GM23338 (cell line): ENCODE results near the gene ATXN7L1. TPM values are rescaled to one million over a fixed set of nuclear protein-coding genes. Genes with fewer than 3 reads are reported as not detected.

Experiments
- ATAC-seq: fragments of 200-7000 bp; cut with Tn5 transposase; 3 replicates; pipeline ENCODE4 v1.9.1; 2020
- DNase-seq: peaks from one replicate; pipeline ENCODE4 v3.0.0-alpha.2; 2015; ENCODE audit warnings: low spot score
- H2AFZ ChIP-seq: fragments of 200-600 bp; sonication (generic); 2 replicates; pipeline ENCODE4 v1.8.0; 2016; ENCODE audit warnings: antibody characterized with exemption, mild to moderate bottlenecking, moderate library complexity
- H3F3A ChIP-seq: fragments of 200-600 bp; sonication (generic); replicated peaks from 2 replicates; pipeline ENCODE4 v1.8.0; 2017; ENCODE audit warnings: antibody characterized with exemption, mixed run types, low read depth
- H3K27ac ChIP-seq: fragments of 200-600 bp; sonication (generic); 2 replicates; pipeline ENCODE4 v1.6.1; 2016; ENCODE audit warnings: low read depth
- H3K27me3 ChIP-seq: fragments of 200-600 bp; sonication (generic); 2 replicates; pipeline ENCODE4 v1.8.0; 2016; ENCODE audit warnings: mild to moderate bottlenecking, mixed run types, moderate library complexity; ENCODE audit not compliant: insufficient read depth
- H3K36me3 ChIP-seq: fragments of 200-600 bp; sonication (generic); 2 replicates; pipeline ENCODE4 v1.8.0; 2016; ENCODE audit warnings: mild to moderate bottlenecking; ENCODE audit not compliant: insufficient read depth
- H3K4me1 ChIP-seq: fragments of 200-600 bp; sonication (generic); 2 replicates; pipeline ENCODE4 v1.8.0; 2016; ENCODE audit warnings: mild to moderate bottlenecking, moderate library complexity; ENCODE audit not compliant: insufficient read depth
- H3K4me2 ChIP-seq: fragments of 200-600 bp; sonication (generic); 2 replicates; pipeline ENCODE4 v1.7.1; 2017; ENCODE audit warnings: mixed run types
- H3K4me3 ChIP-seq: fragments of 200-600 bp; sonication (generic); 2 replicates; pipeline ENCODE4 v1.6.1; 2016; ENCODE audit warnings: mixed run types
- H3K79me2 ChIP-seq: fragments of 200-600 bp; sonication (generic); replicated peaks from 2 replicates; pipeline ENCODE4 v1.8.0; 2017; ENCODE audit warnings: mild to moderate bottlenecking; ENCODE audit not compliant: insufficient read depth
- H3K9me2 ChIP-seq: fragments of 200-600 bp; sonication (generic); 2 replicates; pipeline ENCODE4 v1.8.0; 2017; ENCODE audit not compliant: insufficient read depth
- H4K20me1 ChIP-seq: fragments of 200-600 bp; sonication (generic); replicated peaks from 2 replicates; pipeline ENCODE4 v1.8.0; 2017; ENCODE audit warnings: mild to moderate bottlenecking; ENCODE audit not compliant: insufficient read depth
- H3K27ac Mint-ChIP-seq: 2 replicates; pipeline ENCODE4 v1.8.0; 2020; ENCODE audit warnings: inconsistent platforms, mild to moderate bottlenecking, moderate library complexity, mixed read lengths
- H3K27me3 Mint-ChIP-seq: 3 replicates; pipeline ENCODE4 v1.8.0; 2022; ENCODE audit warnings: low read depth, mild to moderate bottlenecking, moderate library complexity, mixed read lengths, inconsistent platforms; ENCODE audit not compliant: insufficient read depth, poor library complexity
- H3K36me3 Mint-ChIP-seq: 3 replicates; pipeline ENCODE4 v1.8.0; 2021; ENCODE audit warnings: low read depth, mild to moderate bottlenecking, inconsistent platforms, moderate library complexity, mixed read lengths
- H3K4me1 Mint-ChIP-seq: 3 replicates; pipeline ENCODE4 v1.8.0; 2020; ENCODE audit warnings: mild to moderate bottlenecking, inconsistent platforms, mixed read lengths
- H3K4me3 Mint-ChIP-seq: 3 replicates; pipeline ENCODE4 v1.8.0; 2021; ENCODE audit warnings: moderate library complexity, mild to moderate bottlenecking, inconsistent platforms, mixed read lengths
- H3K9me3 Mint-ChIP-seq: 3 replicates; pipeline ENCODE4 v1.8.0; 2020; ENCODE audit warnings: moderate library complexity, mild to moderate bottlenecking, inconsistent platforms, mixed read lengths
- EZH2 ChIP-seq: fragments of 200-600 bp; sonication (generic); IDR thresholded peaks from one replicate; pipeline ENCODE4 v1.8.0; 2017; ENCODE audit warnings: antibody characterized with exemption, mild to moderate bottlenecking, low read depth; ENCODE audit not compliant: unreplicated experiment
- ZNF114 ChIP-seq: fragments of 250-450 bp; sonication (Bioruptor Pico); IDR thresholded peaks from 2 replicates; pipeline ENCODE4 v1.5.0; 2020; ENCODE audit warnings: mild to moderate bottlenecking, moderate library complexity
- polyA plus RNA-seq: library from polyadenylated mRNA; unstranded; fragments of >200 nt; fragmentation: Nextera tagmentation; extraction: Ambion mirVana; gene quantifications from 2 replicates; pipeline ENCODE4 v1.2.1, GENCODE V29; 2016
- total RNA-seq: library from RNA; depleted of rRNA; stranded (reverse); fragments of >200 nt; shearing (Covaris generic); gene quantifications from 2 replicates; pipeline ENCODE4 v1.2.3, GENCODE V29; 2014
- TF ChIP-seq, protein P1 (sequence below): IDR thresholded peaks from 2 replicates; pipeline ENCODE4 v1.6.1; 2016; ENCODE audit warnings: antibody characterized with exemption
- TF ChIP-seq, protein P2 (sequence below): fragments of 250-450 bp; sonication (Bioruptor Pico); IDR thresholded peaks from 2 replicates; pipeline ENCODE4 v1.5.0; 2020; ENCODE audit warnings: mild to moderate bottlenecking, moderate library complexity
- TF ChIP-seq, protein P3 (sequence below): IDR thresholded peaks from one replicate; pipeline ENCODE4 v1.6.1; 2018; ENCODE audit warnings: antibody characterized with exemption; ENCODE audit not compliant: unreplicated experiment

The ATXN7L1 gene
- total and polyA plus RNA-seq, 2 experiments from 2014 or later = 22.8 to 29.8 TPM

DNA sequence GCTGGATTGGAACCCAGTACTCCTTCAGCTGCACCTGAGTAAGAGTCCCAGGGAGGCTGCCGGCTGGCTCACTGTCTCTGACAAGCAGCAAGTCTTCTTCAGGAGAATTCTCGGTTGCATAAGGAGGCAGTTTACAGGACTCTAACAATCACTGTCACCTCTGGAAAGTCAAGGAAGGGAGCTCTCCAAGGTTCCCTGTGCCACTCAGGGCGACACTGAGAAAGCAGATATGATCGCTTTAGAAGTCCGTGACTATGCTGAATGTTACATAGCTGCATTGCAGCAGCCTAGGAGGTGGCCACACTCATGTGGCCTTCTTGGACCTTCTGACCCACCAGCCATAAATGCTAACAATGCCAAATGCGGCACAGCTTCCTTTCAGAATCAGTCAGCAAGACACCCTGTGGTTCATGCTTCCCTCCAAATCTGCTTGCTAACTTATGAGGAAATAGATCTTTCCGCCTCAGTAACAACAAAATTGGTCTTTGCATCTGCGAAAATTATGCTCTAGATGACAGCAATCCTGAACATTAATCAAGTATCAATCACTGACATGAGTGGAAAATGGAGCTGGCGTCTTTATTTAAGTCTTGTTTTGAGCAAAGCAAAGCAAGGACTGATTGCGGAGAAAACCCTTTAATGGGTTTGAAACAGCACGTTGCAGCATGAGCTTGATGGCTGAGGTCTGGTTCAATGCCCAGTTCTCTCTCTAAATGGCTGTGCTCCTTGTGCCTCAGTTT lies 132.9 kb downstream of the ATXN7L1 start:
- H3K27me3 ChIP-seq = no peaks in the 10 kb centered on the region
- peaks cover 6% of the 10 kb centered on the region for H3K27me3 Mint-ChIP-seq
- no peak overlapping the region; the same call in 1 of the 2 replicates for H3K4me2 ChIP-seq
- no peaks in the 10 kb centered on the region for H3F3A ChIP-seq
- DNase-seq (peak; percentile 42), ATAC-seq (peak; percentile 64)
- H3K4me1 Mint-ChIP-seq = peaks cover 32% of the 10 kb centered on the region
- peaks cover 6% of the 10 kb centered on the region for H3K4me1 ChIP-seq
- H4K20me1 ChIP-seq = no peaks in the 10 kb centered on the region; the same call in 1 of the 2 replicates
- peaks cover 6% of the 10 kb centered on the region for H3K36me3 Mint-ChIP-seq
- no peak overlapping the region for H2AFZ ChIP-seq
- H3K4me3 Mint-ChIP-seq = no peak overlapping the region
- H3K27ac Mint-ChIP-seq = no peak overlapping the region
- no peak overlapping the region for H3K4me3 ChIP-seq
- no peaks in the 10 kb centered on the region for H3K79me2 ChIP-seq
- H3K36me3 ChIP-seq = 0 out of 2 replicates have a peak, but pooled peaks cover 4% of the 10 kb centered on the region
- H3K9me2 ChIP-seq = 0 out of 2 replicates have a peak, but pooled peaks cover 13% of the 10 kb centered on the region
- no peak overlapping the region for H3K27ac ChIP-seq
- H3K9me3 Mint-ChIP-seq = no peaks in the 10 kb centered on the region
- no peak for TF ChIP-seq ZNF114 (CRISPR knock-in tag)
- no peak for TF ChIP-seq EZH2
- TF ChIP-seq, protein P1, sequence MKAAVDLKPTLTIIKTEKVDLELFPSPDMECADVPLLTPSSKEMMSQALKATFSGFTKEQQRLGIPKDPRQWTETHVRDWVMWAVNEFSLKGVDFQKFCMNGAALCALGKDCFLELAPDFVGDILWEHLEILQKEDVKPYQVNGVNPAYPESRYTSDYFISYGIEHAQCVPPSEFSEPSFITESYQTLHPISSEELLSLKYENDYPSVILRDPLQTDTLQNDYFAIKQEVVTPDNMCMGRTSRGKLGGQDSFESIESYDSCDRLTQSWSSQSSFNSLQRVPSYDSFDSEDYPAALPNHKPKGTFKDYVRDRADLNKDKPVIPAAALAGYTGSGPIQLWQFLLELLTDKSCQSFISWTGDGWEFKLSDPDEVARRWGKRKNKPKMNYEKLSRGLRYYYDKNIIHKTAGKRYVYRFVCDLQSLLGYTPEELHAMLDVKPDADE = no peak
- TF ChIP-seq, protein P2, sequence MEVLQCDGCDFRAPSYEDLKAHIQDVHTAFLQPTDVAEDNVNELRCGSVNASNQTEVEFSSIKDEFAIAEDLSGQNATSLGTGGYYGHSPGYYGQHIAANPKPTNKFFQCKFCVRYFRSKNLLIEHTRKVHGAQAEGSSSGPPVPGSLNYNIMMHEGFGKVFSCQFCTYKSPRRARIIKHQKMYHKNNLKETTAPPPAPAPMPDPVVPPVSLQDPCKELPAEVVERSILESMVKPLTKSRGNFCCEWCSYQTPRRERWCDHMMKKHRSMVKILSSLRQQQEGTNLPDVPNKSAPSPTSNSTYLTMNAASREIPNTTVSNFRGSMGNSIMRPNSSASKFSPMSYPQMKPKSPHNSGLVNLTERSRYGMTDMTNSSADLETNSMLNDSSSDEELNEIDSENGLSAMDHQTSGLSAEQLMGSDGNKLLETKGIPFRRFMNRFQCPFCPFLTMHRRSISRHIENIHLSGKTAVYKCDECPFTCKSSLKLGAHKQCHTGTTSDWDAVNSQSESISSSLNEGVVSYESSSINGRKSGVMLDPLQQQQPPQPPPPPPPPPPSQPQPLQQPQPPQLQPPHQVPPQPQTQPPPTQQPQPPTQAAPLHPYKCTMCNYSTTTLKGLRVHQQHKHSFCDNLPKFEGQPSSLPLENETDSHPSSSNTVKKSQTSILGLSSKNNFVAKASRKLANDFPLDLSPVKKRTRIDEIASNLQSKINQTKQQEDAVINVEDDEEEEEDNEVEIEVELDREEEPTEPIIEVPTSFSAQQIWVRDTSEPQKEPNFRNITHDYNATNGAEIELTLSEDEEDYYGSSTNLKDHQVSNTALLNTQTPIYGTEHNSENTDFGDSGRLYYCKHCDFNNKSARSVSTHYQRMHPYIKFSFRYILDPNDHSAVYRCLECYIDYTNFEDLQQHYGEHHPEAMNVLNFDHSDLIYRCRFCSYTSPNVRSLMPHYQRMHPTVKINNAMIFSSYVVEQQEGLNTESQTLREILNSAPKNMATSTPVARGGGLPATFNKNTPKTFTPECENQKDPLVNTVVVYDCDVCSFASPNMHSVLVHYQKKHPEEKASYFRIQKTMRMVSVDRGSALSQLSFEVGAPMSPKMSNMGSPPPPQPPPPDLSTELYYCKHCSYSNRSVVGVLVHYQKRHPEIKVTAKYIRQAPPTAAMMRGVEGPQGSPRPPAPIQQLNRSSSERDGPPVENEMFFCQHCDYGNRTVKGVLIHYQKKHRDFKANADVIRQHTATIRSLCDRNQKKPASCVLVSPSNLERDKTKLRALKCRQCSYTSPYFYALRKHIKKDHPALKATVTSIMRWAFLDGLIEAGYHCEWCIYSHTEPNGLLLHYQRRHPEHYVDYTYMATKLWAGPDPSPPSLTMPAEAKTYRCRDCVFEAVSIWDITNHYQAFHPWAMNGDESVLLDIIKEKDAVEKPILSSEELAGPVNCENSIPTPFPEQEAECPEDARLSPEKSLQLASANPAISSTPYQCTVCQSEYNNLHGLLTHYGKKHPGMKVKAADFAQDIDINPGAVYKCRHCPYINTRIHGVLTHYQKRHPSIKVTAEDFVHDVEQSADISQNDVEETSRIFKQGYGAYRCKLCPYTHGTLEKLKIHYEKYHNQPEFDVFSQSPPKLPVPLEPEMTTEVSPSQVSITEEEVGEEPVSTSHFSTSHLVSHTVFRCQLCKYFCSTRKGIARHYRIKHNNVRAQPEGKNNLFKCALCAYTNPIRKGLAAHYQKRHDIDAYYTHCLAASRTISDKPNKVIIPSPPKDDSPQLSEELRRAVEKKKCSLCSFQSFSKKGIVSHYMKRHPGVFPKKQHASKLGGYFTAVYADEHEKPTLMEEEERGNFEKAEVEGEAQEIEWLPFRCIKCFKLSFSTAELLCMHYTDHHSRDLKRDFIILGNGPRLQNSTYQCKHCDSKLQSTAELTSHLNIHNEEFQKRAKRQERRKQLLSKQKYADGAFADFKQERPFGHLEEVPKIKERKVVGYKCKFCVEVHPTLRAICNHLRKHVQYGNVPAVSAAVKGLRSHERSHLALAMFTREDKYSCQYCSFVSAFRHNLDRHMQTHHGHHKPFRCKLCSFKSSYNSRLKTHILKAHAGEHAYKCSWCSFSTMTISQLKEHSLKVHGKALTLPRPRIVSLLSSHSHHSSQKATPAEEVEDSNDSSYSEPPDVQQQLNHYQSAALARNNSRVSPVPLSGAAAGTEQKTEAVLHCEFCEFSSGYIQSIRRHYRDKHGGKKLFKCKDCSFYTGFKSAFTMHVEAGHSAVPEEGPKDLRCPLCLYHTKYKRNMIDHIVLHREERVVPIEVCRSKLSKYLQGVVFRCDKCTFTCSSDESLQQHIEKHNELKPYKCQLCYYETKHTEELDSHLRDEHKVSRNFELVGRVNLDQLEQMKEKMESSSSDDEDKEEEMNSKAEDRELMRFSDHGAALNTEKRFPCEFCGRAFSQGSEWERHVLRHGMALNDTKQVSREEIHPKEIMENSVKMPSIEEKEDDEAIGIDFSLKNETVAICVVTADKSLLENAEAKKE (CRISPR knock-in tag) = no peak
- TF ChIP-seq, protein P3, sequence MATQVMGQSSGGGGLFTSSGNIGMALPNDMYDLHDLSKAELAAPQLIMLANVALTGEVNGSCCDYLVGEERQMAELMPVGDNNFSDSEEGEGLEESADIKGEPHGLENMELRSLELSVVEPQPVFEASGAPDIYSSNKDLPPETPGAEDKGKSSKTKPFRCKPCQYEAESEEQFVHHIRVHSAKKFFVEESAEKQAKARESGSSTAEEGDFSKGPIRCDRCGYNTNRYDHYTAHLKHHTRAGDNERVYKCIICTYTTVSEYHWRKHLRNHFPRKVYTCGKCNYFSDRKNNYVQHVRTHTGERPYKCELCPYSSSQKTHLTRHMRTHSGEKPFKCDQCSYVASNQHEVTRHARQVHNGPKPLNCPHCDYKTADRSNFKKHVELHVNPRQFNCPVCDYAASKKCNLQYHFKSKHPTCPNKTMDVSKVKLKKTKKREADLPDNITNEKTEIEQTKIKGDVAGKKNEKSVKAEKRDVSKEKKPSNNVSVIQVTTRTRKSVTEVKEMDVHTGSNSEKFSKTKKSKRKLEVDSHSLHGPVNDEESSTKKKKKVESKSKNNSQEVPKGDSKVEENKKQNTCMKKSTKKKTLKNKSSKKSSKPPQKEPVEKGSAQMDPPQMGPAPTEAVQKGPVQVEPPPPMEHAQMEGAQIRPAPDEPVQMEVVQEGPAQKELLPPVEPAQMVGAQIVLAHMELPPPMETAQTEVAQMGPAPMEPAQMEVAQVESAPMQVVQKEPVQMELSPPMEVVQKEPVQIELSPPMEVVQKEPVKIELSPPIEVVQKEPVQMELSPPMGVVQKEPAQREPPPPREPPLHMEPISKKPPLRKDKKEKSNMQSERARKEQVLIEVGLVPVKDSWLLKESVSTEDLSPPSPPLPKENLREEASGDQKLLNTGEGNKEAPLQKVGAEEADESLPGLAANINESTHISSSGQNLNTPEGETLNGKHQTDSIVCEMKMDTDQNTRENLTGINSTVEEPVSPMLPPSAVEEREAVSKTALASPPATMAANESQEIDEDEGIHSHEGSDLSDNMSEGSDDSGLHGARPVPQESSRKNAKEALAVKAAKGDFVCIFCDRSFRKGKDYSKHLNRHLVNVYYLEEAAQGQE = peak; percentile 71
